NCI-H2029 treated with DMSO at 0.1 percent for 48 hours (cell line): ENCODE results near the gene ATP7A.
"Not testable (repeated sequence)": the region's sequence is repeated elsewhere in the genome, so short reads cannot be mapped to it uniquely, and the experiment has no call there.

Experiments
- DNase-seq: peaks from one replicate; lab custom pipeline; 2025; lab: John Stamatoyannopoulos, UW

Gene ATP7A

DNA sequence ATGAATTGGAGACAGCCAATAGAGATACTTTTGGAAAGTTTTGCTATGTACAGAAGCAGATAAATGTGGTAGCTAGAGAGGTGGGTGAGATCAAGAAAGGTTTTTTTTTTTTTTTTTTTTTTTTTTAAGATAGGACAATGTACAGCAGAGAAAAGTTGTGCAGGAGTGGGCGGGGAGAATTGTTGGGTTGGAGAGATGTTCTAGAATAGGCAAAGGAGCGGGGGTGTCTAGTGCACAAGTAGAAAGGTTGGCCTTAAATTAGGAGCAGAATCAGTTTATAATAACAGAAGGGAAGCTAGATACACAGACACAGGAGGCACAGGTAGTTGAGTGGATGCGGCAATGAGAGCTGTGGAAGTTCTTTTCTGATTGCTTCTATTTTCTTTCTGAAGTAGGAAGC, 127.4 kb downstream of the ATP7A start:
- DNase-seq = no peak

DNA sequence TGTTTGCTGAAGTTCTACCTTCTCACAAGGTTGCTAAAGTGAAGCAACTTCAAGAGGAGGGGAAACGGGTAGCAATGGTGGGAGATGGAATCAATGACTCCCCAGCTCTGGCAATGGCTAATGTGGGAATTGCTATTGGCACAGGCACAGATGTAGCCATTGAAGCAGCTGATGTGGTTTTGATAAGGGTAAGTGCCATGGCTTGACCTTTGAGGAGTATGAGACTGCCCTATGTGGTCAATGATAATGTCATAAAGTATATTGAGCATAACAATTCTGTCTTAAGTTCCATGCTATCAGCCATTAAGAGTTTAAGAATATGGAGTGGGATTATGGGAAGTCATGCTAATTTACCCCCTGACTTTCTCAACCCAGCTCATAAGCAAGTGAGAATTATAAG, 132.1 kb downstream of the ATP7A start:
- no peak for DNase-seq

DNA sequence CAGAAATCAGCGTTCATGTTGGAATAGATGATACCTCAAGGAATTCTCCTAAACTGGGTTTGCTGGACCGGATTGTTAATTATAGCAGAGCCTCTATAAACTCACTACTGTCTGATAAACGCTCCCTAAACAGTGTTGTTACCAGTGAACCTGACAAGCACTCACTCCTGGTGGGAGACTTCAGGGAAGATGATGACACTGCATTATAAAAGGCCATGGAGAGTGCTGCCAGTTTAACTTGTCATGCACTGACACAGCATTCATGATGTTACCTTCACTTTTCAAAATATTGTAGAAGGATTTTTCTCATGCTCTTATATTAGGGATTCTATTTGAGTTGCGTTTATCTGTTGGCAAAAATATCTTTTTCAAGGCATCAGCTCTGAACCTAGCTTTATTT, 135.9 kb downstream of the ATP7A start:
- DNase-seq = no peak

DNA sequence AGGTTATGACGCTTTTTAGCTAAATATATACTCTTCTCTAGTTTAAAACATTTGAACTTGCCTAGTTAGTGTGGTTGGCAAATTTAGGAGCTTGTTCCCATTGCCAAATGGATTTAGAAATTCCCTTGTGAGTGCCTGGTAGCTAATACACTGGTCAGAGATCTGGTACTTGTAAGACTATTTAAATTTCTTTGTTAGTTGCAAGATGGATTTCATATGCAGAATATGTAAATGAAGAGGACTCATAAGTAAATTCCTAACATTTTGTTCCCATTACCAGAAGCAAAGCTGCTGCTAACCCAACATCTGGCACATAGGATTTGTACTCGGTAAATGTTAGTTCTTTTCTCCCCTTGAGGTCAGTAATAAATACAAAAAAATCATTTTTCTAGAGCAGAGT, 137.6 kb downstream of the ATP7A start:
- DNase-seq = no peak

DNA sequence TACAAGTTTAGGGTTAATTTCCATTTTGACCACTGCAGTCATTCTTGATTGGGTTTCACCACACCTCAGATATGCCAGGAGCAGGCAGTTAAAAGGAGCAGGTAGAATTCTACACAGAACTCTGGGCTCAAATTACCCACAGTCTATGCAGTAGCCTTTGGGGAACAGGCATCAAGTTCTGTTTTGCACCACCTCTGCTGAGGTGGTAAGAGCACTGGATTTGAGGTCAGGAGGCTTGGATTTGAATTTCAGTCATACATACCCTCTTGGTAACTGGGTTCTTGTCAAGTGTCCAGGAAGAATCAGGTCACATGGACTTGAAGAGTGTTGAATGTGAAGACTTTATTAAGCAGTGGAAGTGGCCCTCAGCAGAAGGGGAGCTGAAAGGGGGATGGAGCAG, 153.2 kb downstream of the ATP7A start:
- no peak for DNase-seq

DNA sequence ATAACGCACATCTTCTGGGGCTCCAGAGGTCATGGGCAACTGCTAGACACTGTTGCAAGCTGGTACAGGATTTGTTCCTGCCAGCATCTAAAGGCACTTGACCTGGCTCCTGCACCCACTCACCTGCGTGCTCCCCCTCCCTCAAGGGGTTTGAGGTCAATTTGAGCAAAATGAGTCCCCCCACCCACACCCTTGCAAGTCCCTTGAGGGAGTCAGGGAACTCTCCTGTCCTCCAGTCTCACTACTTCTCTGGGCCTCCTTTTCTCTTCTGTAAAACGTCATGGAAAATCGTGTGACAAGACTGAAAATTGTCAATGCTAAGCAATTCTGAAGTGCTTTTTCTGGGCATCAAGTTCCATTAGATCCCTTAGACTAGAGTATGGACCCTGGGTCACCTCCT, 153.7 kb downstream of the ATP7A start:
- no peak for DNase-seq

DNA sequence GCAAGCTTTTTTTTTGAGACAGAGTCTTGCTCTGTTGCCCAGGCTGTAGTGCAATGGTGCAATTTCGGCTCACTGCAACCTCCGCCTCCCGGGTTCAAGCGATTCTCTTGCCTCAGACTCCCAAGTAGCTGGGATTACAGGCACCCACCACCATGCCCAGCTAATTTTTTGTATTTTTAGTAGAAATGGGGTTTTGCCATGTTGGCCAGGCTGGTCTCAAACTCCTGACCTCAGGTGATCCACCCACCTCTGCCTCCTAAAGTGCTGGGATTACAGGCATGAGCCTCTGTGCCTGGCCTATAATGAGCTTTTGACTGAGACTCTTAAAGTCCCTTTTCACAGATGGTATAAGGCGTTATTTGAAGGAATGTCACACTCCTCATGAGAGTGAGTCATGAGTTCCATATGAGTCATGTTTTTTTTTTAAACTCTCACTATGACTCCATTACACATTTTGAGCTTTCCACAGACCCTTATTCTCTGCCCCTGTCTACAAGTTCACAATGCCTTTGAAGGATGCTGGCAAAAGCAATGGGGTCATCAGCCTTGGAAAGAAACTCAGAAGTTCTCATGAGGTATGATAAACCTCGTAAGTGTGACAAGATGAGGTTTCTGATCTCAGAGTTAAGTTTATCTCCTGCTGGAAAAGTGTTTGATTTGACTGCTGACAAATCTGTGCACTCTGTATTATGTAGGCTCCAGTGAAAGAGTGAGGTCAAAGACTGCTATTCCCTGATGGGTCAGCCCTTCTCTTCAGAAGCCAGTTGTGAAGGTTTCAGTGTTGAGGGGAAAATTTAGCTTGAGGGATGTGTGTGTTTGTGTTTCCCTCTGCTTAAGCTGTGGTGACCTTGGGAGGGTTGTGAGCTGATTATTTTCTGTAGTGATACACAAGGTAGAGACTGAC, 154.5 kb downstream of the ATP7A start:
- not testable (repeated sequence) for DNase-seq

DNA sequence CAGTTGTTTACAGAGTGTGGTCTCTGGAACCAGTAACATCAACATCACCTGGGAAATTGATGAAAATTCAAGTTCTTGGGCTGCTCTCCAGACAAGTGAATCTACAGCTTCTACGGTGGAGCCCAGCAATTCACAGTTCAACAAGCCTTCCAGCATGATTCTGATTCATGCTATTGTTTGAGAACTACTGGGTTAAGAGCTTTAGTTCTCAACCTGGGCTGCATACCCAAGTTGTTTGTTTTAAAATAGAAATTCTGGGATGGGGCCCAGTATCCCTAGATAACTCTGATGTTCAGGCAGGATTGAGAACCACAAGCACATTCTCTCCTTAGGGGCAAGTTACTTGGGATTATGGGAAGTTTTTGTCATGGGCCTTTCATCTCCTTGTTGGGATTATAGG, 155.6 kb downstream of the ATP7A start:
- DNase-seq = no peak

DNA sequence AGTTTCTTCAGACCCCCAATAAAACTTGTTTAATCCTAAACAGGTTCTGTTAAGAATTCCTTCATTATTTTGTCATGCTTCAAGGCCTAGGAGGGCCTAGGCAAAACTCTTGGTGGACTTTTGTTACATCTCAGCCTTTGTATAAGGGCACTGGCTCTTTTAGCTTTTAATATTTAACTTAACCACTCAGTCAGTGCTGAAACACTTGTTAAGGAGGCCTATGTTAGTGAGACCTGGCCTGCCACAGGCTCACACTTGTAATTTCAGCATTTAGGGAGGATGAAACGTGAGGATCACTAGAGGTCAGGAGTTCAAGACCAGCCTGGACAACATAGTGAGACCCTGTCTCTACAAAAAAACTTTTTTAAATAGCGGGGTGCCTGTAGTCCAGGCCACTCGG, 160.8 kb downstream of the ATP7A start:
- no peak for DNase-seq

DNA sequence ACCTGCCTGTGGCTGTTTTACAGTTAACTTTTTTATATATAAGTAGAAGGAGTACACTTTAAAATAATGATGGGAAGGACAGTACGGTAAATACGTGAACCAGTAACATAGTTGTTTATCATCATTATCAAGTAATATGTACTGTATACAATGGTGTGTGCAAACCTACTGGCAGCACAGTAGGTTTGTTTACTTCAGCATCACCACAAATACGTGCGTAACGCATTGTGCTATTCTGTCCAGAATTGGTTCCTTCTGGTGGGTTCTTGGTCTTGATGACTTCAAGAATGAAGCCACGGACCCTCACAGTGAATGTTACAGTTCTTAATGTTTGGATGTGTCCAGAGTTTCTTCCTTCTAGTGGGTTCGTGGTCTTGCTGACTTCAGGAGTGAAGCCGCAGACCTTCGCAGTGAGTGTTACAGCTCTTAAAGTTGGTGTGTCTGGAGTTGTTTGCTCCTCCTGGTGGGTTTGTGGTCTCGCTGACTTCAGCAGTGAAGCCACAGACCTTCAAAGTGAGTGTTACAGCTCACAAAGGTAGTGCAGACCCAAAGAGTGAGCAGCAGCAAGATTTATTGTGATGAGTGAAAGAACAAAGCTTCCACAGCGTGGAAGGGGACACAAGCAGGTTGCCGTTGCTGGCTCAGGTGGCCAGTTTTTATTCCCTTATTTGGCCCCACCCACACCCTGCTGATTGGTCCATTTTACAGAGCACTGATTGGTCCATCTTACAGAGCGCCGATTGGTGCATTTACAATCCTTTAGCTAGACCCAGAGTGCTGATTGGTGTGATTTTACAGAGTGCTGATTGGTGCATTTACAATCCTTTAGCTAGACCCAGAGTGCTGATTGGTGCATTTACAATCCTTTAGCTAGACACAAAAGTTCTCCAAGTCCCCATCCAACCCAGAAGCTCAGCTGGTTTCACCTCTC, 162.9 kb downstream of the ATP7A start:
- not testable (repeated sequence) for DNase-seq

DNA sequence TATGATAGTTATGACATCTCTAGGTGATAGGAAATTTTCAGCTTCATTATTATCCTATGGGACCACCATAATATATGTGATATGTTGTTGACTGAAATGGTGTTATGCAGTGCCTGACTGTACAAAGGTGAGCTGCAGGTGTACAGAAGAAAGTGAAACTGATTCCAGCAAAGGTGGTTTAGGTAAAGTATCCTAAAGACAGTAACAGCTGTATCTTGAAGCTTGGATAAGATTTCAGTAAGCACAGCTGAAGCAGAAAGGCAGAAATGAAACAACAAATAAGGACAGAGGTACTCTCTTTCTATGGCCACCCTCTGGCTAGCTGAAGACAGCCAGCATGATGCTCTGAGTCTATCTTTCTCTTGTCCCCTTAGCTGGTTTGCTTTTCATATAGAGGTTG, 163.6 kb downstream of the ATP7A start:
- DNase-seq = no peak

DNA sequence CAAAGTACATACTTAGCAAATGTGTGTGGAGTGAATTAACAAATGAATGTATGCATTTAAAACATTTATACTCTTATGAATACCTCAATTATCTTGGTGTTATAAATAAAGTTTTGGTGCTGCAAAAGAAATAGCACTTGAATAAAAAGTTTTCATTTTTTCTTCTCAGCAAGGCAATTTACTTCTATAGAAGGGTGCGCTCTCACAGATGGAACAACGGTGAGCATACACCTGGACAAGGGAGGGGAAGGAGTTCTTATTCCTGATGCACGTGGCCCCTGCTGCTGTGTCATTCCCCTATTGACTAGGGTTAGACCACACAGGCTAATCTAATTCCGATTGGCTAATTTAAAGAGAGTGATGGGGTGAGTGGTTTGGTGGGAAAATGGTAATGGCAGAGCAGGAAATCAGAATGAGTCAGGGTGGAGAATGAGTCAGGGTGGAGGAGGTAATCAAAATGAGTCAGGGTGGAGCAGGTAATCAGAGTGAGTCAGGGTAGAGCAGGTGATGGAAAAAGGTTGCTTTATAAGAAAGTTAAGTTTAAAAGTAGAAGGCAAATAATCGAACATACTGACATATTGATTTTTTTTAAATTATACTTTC, 165.4 kb downstream of the ATP7A start:
- DNase-seq = no peak

DNA sequence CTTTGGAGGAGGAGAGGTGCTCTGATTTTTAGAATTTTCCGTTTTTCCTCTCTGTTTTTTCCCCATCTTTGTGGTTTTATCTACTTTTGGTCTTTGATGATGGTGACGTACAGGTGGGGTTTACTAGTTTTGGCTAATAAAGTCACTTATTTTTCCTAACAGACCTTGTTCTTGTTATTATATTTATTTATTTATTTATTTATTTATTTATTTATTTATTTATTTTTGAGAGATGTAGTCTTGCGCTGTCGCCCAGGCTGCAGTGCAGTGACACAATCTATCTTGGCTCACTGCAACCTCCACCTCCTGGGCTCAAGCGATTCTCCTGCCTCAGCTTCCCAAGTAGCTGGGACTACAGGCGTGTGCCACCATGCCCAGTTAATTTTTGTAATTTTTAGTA, 170.9 kb downstream of the ATP7A start:
- not testable (repeated sequence) for DNase-seq

DNA sequence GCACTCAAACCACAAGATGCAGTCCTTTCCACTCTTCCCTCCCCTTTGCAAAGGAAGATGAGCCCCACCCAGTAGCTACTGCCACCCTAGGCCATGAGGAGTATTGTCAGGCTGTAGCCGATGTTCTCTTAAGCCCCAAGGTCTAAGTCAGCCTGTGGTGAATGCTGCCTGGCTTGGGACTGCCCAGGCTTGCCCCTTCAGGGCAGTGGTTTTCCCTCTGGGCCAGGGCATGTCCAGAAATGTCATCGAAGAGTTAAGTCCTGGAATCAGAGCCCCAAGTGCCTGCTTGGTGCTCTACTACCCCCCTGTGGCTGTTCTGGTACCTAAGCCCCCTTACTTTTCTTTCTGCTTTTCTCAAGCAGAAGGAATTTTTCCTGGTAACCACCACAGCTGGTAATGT, 181.8 kb downstream of the ATP7A start:
- no peak for DNase-seq

DNA sequence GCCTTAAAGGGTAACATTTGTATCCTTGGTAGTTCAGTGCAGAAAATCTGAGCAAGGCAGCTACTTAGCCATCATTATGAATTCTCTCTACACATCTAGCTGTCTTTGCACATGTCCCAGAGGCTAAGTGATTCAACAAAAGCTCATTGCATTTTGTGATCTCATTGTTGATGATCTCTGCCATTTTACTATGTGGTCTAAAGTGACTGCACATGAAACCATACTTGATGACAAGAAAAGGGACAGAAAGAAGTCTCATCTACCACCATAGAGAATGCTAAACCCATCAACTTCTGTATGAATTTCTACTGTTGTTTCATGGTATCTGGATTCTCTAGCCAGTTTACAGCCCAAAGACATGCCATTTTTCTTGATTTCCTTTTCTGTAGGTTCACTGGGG, 187.6 kb downstream of the ATP7A start:
- no peak for DNase-seq
